ENCODE data around the gene SLC6A6.

SLC6A6 gene

DNA sequence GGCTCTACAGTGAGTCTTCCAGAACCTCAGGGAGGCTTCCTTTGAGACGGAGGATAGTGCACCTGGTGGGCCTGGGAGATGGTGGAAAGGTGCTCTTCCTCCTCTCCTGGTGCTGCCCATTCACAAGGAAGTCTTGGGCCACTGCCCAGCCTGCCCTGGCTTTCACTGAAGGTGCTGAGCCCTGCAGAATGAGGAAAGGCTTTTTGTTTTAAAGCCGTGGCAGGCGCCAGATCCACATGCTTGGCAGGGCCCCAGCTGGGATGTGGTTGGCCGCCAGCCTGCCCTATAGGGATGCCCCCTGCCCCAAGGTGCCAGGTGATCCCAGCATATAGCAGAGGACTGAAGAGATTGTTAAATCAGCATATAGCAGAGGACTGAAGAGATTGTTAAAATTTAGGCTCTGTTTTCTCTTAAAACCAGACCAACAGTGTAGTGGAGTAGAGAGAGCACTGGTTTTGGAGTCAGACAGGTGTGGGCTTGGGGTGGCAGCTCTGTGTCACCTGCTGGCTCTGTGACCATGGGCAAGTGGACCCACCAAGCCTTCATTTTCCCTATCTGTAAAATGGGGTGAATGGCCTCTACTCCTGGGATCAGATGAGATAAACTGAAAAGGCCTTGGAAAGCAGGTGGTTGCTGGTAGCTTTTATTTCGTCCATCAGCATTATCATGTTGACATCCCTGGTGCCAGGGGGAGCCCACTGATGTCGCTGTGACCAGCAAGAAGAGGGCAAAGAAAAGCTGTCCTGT lies 53.3 kb downstream of the SLC6A6 start:
- no peak for ATAC-seq

DNA sequence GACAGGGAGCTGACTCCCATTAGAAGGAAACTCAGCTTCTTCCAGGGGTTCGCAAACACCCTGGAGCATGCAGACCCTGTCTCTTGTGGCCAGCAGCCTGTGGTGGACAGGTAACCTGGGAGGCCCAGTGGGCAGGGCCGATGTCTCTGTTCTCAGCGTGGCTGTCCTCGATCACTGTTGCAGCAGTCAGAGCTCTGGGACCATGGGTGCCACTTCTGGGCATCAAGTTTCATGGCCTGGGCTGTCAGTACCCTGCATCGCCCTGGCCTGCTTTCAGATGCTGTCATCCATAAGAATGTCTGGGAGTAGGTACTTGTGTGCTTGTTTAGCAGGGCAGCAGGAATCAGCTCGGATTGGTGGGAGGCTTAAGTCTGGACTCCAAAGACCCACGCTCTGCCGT lies 54.4 kb downstream of the SLC6A6 start:
- no peak for ATAC-seq

DNA sequence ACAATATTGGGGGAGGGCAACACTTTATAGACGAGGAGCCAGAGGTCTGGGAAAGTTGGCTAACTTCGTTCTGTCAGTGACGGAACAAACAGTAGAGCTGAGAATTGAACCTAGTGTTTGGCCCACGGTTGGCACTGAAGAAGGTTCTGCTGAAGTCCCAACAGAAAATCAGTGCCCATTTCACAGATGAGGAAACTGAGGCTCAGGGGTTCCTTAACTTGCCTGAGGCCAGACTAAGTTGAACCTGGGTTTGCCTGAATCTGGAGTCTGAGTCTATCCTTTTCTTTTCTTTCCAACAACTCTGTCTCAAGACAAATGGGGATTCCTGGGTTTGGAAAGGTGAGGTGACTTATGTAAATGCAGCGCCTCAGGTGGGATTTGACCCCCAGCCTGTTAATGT lies 55.1 kb downstream of the SLC6A6 start:
- no peak for ATAC-seq

DNA sequence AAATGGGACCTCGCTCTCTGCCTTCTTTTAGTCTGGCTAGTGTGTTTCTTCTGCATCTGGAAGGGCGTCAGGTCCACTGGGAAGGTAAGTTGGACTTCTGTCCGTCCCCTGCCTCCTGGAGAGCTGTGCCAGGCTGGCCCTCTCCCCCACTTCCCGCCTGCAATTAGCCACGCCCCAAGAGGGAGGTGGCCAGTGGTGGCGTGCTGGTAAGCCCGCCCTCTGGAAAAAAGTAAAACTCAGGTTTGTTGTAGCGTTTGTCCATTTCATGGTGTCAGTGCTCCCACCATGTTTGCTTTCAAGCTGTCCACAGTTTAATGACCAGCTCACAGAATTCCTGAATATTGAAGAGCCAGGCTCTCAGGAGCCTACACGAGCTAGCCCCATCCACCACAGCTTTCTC lies 55.6 kb downstream of the SLC6A6 start:
- no peak for ATAC-seq

DNA sequence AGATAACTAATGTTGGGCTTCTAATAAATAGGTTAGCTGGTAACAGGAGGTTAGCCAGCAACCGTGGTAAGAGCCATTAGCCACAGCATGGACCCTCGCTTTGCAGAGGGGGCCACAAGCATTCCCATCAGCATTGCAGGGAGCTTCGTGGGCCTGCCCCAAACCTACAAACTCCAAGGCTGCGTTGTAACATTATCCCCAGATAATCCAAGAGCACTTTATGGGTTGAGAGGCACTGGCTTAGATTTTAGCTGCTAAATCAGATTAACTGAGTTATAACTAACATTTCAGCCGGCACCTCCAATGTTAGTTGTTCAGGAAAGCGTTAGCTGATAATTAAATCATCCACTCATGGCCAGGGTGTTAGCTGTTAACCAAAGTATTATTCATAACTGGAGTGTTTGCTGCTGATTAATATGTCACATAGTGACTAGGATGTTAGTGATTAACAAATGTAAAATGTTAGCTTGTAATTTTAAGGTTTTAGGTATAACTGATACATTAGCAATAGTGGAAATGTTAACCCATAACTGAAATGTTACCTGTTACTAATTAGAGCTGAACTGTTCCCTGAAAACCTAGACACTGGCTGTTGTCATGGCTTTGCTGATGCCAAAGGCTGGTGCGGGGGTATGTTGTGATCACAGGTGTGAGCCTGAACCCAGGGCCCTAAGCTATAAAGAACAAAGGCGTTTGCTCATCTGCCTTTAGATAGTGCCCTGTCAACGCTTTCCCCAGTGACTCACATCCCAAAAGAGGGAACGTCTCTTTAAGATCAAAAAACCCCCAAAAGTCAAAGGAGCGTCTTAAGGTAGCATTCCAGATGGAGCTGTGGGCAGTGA lies 56.2 kb downstream of the SLC6A6 start:
- peak; percentile 74 to 81 for ATAC-seq

DNA sequence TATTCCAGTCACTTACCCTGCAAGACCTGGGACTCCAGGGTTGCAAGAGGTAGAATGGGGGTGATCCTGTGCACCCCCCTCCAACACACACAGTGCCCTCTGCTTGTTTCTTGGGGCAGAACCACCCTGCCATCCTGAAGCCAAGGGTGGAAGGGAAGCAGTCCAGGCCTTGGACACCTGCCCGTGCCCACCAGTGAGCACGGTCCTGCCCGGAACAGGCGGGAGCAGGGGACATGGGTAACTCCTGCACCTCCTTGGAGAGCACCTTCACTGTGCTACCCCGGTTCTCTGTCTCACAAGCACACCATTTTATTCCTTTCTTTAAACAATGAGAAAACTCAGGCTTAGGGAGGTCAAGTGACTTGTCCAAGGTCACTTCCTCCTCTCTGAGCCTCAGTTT lies 57.0 kb downstream of the SLC6A6 start:
- ATAC-seq = no peak

DNA sequence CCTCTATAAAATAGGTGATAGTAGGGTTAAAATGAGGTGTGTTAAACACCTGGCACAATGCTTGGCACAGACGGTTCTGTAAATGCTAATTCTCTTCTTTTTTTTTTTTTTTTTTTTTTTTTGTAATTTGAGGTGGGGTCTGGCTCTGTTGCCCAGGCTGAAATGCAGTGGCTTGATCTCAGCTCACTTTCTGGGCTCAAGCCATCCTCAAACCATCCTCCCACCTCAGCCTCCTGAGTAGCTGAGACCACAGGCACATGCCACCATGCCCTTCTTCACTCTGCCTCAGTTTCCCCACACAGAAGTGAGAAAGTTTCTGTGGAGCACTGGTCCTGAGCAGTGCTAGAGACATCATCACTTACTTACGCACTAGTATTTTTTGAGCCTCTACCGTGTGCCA lies 57.4 kb downstream of the SLC6A6 start:
- ATAC-seq = no peak

DNA sequence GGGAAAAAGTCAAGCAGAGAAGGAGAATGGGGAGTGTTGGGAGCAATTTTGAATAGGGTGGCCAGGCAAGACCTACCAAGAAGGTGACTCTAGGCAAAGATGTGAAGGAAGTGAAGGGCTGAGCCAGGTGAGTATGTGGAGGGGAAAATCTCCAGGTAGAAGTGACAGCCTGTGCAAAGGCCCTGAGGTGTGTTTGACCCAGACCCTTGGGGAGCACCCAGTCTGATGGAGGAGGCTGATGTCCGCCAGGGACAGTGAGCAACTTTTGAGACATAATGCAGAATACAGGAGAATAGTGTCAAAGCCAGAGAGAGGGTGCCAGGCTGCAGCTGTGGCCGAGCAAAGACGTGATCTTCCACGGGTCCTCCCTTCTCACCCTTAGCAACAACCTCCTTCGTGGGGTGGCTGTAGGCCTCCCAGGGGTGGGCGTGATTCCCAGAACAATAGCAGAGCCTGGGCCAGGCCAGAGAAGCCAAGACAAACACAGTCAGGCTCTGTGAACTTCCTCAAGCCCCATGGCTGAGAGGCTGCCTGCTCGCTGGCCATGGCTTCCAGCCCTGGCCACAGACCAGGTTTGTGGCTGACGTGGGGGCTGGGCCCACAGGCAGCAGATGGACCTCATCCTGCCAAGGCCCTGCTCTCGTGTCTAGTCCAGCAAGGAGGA lies 58.1 kb downstream of the SLC6A6 start:
- ATAC-seq = no peak

DNA sequence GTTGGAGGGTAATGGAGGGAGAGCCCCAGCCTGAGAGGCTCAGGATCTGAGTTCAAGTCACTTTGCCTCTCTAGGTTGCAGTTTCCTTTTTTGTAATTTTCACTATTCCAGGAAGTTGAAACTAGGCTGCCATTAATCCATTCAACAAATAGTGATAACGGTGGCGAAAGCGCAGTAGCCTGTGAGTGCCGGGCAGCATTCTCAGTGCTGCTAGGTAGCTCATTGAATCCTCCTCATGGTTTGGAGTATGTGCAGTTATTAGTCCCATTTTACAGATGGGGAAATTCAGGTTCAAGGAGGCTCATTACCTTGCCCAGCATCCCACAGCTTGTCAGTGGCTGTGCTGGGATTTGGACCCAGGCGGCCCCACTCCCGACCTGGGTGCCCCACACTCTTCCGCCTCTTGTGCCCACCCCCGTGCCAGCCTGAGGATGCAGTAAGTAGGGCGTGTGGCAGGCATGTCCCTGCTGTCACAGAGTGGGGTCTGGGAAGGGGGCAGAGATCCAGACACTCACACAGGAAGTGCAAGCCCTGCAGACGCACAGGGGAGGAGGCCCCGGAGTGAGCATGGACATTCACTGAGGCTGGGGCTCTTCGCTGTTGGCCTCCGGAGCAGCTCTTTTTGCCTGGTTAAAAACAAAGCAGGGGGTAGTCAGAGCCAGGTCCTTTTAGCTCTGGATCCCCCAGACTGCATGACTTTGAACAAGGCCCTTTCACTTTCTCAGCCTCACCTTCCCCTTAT lies 58.8 kb downstream of the SLC6A6 start:
- ATAC-seq = no peak

DNA sequence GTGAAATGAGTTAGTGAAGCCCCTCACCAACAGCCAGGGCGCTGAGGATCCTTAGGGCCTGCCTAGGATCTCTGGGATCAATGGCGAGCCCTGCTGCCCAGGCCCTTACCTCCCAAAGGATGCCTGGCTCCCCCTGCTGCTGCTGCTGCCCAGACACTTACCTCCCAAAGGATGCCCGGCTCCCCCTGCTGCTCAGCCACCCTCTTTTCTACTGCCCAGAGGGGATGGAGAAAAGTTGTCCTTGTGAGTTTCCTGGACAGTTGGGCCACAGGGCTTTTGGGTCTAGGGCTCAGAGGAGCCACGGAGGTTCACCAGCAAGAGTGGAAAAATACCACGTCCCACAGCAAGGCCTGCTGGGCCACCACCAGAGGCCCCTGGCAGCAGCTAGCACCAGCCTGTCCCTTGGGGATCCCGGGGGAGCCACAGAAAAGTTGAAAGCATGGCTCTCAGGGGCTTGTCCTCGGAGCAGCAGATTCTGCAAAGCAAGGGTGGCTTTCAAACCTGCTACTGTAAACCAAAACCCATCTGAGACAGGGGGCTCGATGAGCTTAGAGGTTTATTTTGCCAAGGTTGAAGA lies 59.4 kb downstream of the SLC6A6 start:
- no peak for ATAC-seq

DNA sequence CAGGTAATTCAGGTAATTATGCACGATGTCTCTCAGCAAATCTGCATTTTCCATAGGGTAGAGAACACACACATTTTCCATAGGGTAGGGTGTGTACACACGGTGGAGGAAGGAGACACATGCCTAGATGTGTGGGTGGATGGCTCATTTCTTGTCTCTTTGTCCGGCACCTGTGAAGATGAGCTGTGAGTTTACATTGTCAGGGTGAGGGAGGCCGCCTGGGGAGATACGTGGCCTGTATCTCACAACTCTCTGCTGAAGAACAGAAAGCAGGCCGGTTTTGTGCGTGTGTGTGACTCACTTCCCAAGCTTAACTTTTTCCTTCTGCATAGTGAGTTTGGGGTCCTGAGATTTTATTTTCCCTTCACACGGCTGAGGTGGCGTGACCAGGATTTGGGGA lies 60.3 kb downstream of the SLC6A6 start:
- peak; percentile 40 to 54 for ATAC-seq

DNA sequence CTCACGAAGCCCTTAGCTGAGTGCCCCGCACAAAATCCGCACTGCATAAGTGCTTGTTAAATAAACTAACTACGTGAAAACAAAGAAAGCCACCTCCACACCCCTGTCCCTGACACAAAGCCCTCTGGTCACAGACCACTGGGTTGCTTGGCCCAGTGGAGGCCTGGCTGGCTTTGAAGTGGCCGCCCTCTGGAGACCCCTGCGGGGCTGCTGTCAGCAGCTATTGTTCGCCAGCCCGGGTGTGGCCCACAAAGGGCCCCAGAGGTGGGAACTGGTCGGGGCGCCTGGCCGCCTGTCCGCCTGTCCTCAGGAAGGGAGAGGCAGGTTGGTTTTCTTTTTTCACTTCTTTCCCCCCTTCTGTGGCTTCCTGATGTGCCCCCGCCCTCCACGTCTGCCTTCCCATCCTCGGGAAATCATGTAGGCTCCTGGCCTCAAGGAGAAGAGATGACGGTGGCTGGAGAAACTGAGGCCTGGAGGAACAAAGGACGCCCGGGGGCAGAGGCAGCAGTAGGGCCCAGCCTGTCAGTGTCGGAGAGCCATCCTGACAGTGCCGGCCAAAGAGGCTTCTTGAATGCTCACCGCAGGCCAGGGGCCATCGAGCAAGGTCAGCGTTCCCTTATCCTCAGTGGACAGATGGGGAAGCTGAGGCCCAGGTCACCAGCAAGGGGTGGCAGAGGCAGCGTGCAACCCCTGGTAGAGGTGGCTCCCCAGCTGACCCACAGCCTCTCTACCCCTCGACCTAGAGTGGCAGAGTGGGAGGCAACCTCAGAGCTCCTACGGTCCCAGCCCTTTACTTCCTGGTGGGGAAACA lies 61.1 kb downstream of the SLC6A6 start:
- ATAC-seq = no peak

DNA sequence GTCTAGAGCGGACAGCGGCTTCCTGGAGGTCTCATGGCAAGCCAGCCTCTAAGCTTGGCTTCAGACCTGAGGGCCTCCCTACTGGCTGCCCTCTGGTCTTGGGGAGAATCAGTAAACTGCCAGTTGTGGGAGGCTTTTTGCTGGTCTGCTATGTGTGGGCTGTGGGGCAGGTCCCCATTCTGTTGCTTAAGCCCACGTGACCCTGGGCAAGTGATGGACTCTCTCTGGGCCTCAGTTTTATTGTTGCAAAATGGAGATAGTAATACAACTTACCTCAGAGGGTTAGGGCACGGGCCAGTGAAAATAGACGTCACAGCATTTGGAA lies 61.7 kb downstream of the SLC6A6 start:
- ATAC-seq = no peak

DNA sequence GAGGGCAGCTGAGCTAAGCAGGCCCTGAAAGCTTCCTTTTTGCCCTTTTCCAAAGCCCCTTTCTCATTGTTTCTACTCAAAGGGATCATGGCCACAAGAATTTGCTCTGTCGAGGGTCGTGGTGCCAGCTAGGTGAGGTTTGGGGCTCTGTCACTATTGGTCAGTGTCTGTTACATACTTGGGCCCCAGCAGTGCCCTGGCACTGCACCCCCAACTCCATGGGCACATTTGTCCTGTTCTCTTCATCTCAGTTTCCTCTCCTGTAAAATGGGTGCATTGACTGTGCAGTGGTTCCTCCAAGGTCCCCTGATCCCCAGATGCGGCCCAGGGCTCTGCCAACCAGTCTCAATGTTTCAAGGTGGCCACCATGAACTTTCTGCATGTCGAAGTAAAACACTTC lies 62.1 kb downstream of the SLC6A6 start:
- no peak for ATAC-seq

DNA sequence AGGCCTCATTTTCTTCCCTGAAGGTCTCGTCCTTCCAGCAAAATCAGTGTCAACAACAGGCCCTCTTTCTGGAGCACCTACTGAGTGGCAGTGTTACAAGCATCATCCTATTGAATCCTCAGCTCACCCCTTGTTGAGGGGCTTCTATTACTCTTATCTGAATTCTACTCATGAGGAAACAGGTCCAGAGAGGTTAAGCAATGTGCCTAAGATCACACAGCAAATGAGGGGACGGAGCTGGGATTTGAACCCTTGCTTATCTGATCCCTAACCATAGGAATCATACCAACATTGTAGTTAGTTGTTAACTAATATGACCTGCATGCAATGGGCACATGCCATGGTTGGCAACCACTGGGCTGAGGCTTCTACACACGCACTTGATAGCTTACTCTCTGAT lies 63.0 kb downstream of the SLC6A6 start:
- no peak for ATAC-seq

DNA sequence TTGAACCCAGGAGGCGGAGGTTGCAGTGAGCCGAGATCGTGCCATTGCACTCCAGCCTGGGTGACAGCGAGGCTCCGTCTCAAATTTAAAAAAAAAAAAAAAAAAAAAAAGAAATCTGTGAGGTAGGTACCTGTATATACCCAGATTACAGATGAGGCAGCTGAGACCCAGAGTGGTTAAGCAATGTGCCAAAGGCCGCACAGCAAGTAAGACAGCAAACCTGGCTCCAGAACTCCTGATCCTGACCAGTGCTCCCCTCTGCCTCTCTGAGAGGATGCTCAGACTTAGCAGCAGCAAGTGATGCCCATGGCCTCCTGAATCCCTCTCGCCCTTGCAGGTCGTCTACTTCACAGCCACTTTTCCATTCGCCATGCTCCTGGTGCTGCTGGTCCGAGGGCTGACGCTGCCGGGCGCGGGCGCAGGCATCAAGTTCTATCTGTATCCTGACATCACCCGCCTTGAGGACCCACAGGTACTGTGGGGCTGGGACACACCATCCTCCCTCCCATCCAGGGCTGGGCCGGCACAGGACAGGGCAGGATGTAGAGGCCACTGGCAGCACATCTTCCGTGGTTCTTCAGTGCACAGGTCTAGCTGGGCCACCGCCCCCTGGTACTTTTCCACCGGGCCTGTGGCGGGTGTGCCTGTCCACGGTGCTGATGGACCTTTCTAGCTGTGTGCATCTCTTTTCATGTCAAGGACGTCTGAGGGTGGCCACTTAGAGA lies 63.9 kb downstream of the SLC6A6 start:
- no peak for ATAC-seq

DNA sequence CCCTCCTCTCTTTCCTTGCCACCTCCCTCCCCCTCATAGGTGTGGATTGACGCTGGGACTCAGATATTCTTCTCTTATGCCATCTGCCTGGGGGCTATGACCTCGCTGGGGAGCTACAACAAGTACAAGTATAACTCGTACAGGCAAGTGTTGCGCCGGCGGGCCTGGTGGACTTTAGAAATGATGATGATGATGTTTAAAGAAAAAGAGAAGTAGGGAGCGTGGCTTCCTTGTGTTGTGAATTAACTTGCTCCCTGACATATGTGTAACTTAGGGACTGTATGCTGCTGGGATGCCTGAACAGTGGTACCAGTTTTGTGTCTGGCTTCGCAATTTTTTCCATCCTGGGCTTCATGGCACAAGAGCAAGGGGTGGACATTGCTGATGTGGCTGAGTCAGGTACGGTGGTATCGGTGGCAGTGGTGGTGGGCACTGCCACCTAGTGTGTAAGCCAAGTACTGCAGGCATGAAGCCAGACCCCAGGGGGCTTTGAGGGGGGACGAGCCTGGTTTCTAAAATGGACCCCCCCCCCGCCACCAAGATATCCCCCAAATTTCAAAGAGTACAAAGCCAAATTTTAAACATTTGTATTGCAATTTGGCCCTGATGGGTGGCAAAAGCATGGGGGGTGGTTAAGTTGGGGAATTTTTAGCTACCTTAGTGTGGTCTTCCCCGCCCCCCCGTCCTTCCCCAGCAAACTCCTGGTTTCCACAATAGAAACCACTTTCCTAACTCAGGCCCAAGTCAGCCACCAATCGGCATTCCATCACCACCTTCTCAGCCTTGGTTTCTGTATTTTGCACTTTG lies 65.6 kb downstream of the SLC6A6 start:
- peak in 1 of 2 donors; percentile 42 for ATAC-seq

DNA sequence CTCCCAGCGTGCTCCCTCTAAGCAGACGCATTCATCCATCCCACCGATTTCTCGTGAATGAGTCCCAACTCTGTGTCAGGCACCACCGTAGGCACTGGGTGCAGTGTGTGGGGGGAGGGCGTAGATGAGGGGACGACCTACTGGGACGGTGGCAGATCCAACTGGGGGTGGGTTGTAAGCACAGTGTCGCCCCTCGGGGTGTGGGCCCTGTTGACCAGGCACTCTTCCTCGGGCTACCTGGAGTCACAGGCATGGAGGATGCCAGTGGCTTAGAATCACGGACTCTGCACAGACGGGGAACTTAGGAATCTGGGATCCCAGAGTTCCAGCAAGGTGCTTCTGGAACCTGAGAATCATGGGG lies 66.2 kb downstream of the SLC6A6 start:
- no peak for ATAC-seq

DNA sequence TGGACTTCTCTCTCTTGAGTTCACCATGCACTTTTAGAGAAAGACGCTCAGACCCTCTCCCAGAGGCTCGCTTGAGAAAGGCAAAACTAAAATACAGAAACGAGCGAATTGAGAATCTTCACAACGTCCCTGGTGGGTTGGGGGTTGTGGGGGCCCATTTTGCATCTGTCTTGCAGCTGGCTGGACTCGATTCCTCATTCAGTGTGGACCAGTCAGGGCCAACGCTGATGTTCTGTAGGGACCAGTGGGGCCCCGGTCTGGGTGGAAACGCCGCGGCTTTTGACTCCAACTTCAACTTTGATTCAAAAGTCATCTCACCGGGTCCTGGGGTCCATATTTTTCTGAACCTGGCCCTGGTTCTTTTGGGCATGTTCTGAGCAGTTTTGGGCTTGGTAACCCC lies 68.1 kb downstream of the SLC6A6 start:
- ATAC-seq = no peak

DNA sequence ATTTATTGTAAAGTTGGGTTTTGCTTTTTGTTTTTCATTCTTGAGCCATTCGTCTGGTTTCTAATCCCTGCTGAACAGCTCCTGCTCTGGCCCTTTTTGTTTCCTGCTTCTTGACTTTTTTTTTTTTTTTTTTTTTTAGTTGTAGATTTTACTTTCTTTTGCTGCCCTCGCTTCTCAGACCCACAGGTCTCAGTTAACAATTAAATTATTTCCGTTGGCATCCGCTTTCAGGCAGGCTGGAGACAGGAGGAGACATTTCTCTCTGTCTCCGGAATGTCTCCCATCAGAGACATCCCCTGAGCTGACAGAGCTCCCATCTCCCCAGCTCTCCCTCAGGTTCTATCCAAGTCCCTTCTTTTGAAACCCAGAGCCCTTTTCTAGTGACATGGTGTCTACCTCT lies 68.6 kb downstream of the SLC6A6 start:
- ATAC-seq = no peak
